Caki2 (cell line): ENCODE results near the gene MYBPC3. TPM values are rescaled to one million over a fixed set of nuclear protein-coding genes. Genes with fewer than 3 reads are reported as not detected.
"Not testable (repeated sequence)": the region's sequence is repeated elsewhere in the genome, so short reads cannot be mapped to it uniquely, and the experiment has no call there.

Source experiments
- DNase-seq: peaks from one replicate; pipeline ENCODE4 v3.0.0-alpha.2; 2015; ENCODE audit warnings: low read depth
- in situ Hi-C: cut with HindIII; loops from 2 replicates; pipeline ENCODE4 v1.10.0; 2016; ENCODE audit warnings: low sequenced_read_pairs, low pct_unique_long_range_greater_than_20kb, mixed read lengths
- total RNA-seq: library from RNA; depleted of rRNA; stranded (reverse); fragments of >200 nt; shearing (Covaris generic); gene quantifications from 2 replicates; pipeline ENCODE4 v1.2.3, GENCODE V29; 2014; ENCODE audit warnings: low replicate concordance

The MYBPC3 gene
- total RNA-seq, 1 experiment from 2014 or later = not detected

DNA sequence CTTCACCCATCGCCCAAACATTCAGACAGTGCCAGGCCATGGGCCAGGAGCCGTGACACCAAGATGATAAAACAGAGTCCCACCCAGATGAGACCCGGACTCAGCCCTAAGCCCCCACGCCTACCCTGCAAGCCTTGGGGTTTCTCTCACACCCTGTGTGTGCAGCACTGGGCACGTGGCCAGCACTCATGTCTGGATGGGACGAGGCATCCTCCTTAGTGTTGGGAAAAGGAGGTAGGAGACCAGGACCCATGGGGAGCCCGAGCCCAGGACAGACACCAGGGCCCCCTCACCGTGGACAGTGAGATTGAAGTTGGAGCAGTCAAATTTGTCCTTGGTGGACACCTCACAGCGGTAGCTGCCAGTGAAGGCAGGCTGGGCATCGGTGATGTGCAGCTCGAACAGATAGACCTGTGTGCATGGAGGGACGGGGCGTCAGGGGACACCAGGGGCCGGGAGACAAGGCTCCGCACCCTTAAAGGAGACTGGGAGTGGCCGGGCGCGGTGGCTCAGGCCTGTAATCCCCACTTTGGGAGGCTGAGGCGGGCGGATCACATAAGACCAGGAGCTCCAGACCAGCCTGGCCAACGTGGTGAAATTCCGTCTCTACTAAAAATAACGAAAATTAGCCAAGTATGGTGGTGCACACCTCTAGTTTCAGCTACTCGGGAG, 4.2 kb downstream of the MYBPC3 start:
- no peak for DNase-seq
- in situ Hi-C loops = no loop called here

DNA sequence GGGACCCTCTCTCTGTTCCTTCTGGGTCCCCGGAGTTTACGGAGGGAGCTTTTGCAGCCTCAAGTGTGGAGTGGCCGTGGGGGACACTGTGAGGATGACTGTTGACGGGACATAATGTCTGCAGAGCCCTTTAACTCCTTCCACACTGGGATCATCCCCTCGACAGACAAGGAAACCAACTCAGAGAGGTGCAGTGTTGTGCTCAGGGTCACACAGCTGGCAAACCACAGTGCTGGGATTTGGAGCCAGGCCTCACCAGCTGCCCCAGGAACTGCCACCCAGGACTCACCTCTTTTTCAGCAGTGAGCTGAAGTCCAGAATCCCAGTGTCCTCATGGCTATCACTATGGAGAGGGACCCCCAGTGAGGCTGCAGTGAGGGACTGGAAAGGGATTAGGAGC, 5.4 kb downstream of the MYBPC3 start:
- in situ Hi-C loops = no loop called here
- DNase-seq = no peak

DNA sequence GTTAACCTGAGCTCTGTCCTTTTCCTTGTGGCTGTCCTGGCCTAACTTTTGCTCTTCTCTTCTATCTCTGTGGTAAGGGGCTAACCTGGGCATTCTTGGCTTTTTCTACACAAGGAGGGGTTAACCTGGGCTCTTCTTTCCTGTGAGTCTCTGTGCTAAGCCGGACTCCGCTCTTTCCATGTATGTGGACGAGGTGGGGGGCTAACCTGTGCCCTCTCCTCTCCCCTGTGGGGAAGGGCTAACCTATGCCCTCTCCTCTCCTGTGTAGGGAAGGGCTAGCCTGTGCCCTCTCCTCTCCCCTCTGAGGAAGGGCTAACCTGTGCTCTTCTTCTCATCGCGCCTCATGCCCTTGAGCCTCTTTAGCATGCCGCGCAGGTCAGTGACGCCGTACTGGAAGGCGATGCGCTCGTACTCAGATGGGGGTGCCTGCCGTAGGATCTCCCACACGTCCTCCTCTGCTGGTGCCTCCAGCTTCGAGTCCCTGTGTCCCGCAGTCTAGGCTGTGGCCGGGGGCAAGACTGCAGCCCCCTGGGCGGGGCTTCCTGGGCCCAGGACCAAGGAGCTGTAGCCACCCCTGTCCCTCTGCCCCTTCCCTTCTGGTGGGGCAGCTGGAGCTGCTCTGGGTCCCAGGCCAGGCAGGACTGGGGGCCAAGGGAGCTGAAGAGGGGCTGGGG, 6.5 kb downstream of the MYBPC3 start:
- DNase-seq = no peak
- in situ Hi-C loops = no loop called here

DNA sequence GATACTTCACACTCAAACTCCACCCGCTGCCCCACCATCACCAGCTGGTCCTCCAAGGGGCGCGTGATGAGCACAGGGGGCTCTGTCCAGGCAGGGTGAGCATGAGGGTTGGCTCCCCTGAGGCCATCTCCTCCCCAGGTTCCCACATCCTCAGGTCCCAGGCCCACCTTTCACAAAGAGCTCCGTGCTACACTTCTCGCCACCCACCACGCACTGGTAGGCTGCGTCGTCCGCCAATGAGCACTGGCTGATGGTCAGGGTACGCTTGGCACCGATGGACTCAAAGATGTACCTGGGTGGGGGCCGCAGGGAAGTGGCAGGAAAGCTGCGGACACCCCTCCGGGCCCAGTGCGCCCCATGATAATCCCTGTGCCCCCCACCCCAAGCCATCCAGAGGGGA, 9.6 kb downstream of the MYBPC3 start:
- no peak for DNase-seq
- in situ Hi-C loops = no loop called here

DNA sequence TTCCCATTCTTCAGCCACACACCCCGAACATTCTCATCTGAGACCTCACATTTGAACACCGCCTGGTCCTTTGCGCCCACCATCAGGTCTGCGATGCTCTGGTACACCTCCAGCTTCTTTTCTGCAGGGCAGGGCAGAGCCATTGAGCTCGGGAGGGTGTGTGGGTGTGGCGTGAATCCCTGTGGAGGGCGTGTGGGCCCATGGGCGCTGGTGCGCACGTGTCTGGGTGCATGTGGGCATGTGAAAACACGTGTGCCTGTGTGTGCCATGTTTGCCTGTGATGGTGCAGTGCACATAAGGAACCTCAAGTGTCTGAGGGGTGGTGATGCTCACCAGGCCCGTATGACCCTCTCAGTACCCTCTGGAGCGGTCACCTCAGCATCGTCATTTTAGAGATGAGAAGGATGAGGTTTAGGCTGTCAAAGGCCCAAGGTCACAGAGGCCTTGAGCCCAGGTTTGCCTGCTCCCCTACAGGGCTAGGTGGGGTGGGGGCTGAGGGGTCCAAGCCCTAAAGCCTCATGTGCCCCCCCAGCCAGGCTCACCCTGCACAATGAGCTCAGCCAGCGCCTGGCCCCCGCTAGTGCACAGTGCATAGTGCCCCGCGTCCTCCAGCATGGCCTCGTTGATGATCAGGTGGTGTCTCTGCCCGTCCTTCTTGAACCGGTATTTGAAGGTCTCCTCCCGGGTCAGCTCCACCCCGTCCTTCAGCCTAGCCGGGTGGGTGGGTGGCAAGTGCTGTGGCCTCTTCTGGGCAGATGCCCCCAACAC, 10.3 kb downstream of the MYBPC3 start:
- in situ Hi-C loops = no loop called here
- no peak for DNase-seq

DNA sequence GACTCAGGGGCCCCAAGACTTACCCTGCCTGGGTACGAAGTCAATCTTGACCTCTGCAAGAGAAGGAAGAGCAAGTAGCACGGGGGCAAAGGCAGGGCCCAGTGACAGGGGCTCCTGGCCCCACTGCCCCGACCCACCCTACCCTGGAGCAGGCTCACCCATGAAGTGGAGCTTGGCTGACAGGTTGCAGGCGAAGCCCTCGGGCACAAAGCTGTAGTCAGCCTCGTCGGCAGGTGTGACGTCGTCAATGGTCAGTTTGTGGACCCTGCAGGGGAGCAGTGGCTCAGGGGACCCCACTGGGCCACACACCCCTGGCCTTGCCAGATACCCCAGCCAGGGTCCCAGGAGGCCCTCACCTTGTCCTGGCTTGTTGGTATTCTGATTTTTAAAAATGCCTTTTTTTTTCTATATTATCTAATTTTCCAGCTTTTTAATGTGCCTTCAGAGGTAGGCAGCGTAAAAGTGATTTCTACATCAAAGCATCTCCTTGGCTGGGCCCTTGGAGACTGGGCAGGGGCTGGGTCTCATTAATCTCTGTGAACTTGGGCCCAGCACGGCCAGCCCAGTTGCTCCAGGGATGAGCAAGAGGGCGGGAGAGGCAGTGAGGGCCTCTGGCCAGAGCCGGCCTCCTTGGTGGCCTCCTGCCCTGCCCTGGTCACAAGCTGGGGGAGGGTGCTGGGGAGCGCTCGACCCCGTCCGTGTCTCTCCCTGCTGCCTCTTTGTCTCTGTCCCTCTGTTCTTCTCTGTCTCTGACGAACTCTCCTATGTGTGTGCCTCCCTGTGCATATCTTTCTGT, 11.3 kb downstream of the MYBPC3 start:
- DNase-seq = no peak
- in situ Hi-C loops = no loop called here

DNA sequence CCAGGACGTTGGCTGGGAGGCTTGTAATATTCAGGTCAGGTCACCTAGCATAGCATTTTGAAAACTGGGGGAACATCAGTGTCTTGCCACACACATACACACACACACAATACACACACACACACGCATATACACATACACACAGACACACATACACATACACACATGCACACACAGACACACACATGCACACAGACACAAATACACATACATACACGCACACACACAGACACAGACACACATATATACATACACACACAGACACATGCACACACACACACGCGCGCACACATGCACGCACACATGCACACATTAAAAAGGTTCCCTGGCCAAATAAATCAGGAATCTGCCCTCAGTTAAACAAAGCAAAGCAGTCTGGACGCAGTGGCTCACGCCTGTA, 12.5 kb downstream of the MYBPC3 start:
- in situ Hi-C loops = no loop called here
- DNase-seq = no peak

DNA sequence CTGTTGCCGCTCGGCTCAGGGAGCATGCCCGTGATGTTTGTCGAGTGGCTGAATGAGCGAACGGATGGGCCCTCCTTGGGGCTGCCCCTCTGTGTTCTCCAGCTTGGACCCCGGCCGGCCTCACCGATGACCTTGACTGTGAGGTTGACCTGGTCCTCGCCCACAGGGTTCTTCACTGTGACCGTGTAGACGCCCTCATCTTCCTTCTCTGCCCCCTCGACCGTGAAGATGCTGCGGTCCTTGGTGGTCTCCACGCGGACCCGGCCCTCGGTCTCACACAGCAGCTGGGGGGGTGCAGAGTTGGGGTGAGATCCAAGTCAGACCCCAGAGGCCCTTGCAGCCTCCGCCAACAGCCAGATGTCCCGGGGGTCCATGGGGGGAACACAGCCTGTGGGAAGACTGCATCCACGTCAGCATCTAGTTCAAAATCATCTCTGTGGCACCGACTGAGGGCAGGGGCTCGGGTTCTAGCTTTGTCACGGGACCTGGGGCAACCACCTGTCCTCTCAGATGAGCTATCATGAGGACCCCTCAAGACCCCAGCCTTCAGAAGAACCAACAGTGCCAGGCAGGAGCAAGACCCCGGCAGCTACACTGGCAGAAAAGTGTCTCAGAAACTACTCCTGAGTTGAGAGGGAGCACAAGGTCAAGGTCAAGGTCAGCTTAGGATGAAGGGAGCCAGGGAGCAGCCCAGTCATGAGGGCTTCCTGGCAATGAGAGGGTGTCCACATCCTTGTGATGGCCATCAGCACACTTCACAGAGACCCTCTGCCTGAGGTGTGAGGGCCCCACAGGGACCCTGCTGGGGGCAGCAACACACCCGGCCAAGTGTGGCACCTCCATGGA, 13.9 kb downstream of the MYBPC3 start:
- no peak for DNase-seq
- in situ Hi-C loops = no loop called here

DNA sequence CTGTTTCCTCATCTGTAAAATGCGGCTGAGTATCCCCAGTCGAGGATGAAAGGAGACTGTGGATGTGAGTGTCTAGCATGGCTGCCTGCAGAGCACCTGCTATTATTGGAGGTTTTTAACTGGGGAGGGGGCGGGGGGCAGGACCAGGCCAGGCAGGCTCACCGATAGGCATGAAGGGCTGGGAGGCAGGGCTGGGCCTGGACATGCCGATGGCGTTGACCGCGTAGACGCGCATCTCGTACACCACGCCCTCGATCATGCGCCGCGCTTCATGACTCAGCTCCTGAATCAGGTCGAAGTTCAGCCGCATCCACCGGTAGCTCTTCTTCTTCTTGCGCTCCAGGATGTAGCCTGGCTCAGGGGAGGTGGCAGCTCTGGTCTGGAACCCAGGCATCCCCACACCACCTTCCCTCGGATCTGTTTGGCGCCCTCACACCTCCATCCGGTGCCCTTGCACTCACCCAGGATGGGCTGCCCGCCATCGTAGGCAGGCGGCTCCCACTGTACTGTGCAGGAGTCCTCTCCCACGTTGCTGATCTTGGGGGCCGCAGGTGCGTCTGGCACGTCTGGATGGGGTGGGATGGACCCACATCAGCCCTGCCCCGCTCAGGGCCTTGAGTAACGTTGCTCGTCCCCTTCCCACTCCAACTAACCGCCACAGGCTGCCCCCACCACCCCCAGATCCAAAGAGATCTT, 15.1 kb downstream of the MYBPC3 start:
- DNase-seq = no peak
- in situ Hi-C loops = no loop called here

DNA sequence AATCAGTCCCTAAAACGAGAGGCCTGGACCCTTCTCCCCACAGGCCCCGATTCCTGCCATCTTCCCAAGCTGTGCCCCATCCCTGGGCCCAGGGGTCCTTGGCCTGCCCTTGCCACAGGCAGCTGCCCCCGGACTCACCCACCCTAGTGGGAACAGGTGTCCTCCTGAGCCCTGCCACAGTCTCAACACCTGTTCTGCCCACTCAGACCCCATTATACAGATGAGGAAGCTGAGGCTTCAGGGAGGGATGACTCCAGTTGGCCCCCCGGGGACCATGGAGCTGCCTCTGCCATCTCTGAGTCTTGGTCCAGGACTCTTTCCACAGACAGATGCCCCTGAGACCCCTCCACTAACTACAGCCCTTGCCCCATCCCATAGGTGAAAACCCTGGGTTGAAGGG, 15.9 kb downstream of the MYBPC3 start:
- in situ Hi-C loops = no loop called here
- no peak for DNase-seq

DNA sequence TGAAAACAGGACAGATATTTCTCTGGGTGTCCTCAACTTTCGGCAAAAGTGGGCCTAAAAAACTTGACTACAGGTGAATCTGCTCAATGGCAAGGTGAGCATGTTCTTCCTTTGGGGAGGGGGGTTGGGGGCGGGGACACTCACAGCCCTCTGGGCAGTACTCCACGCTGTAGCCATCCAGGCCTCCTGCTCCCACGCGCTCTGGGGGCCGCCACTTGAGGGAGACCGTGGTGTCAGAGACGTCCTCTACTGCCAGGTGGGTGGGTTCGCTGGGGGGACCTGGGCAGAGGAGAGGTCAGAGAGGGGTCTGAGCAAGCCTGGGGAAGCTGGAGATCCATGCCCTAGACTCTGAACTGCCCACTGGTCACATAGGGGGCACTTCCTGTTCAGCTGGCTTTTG, 16.8 kb downstream of the MYBPC3 start:
- in situ Hi-C loops = no loop called here
- DNase-seq = no peak

DNA sequence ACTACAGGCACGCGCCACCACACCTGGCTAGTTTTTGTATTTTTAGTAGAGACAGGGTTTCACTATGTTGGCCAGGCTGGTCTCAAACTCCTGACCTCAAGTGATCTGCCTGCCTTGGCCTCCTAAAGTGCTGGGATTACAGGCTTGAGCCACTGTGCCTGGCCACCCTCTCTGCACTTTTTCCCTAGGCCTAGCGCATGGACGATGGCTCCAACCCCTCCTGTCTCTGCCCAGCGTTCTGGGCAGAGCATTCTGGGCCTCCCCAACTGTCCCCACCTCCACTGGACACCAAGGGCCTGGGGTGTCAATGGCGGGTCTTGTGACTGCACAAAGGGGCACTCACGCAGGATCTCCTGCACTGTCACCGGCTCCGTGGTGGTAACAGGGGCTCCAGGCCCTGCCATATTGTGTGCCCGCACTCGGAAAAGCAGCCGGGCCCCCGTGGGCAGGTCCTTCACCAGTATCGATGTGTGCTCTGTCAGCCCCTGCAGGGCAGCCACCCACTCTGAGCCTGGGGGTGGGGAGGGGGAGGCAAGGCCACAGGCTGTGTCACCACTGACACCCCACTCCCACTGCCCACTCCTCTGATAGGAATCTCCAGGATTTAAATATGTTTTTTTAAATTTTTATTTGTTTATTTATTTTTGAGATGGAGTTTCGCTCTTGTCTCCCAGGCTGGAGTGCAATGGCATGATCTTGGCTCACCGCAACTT, 17.6 kb downstream of the MYBPC3 start:
- in situ Hi-C loops, DNase-seq: not testable (repeated sequence)

DNA sequence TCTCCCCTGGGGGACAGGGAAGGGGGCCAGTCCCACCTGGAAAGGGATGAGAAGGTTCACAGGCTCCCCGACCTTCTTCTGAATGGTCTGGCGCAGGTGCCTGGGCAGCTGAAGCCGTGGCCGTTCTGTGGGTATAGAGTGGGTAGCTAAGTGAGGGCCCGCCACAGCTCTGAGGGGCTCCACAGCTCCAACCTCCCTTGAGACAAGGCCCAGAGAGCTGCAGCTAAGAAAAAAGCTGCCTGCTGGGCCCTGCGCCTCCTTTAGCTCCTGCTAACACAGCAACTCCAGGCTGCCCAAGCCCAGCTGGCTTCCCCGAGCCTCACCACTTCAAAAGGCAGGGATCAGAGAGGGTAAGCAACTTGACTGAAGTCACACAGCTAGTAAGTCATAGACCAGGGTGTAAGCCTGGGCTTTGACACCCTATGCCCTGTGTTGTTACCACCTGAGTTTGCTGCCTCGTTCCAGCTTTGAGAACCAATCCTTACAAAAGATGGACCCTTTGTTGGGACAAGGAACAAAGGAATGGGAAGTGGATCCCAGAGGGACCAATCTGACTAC, 18.5 kb downstream of the MYBPC3 start:
- in situ Hi-C loops = no loop called here
- DNase-seq = no peak

DNA sequence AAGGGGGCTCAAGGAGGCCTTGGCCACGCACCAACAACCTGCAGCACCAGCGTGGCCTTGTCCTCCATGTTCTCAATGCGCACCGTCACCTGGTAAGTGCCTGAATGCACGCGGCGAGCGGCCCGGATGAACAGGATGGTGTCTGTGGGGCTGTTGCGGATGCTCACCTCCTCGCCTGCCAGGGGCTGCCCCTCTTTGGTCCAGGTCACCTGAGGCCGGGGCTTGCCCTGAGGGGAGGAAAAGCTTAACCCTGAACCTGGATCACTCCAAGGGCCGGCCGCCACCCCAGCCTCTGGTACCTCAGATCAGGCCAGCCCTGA, 19.0 kb downstream of the MYBPC3 start:
- DNase-seq = no peak
- in situ Hi-C loops = no loop called here

DNA sequence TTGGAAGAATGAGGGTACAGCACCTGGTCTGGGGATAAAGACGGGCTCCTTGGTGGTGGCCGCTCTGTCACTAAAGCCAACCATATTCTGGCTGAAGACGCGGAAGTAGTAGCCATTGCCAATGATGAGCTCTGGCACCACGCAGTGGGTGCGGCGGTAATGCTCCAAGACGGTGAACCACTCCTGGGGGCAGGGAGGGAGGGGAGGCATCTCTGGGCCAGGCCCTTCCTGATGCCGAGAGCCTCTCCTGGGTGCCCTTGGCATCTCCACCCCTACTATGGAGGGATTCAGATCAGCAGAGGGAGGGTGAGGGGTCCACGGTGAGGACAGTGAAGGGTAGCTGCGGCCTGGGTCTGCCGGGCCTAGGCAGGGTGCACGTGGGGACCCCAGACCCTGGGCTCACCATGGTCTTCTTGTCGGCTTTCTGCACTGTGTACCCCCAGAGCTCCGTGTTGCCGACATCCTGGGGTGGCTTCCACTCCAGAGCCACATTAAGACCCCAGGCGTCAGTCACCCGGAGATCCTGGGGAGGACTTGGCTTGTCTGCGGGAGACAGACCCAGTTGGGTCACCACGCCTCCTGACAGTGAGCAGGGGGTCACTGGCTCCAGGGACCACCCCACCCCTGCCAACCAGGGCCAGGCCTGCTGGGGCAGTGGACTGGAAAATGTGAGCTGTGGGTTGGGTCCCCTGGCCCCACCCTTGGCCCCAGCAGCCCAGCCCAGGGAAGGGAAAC, 19.5 kb downstream of the MYBPC3 start:
- in situ Hi-C loops = no loop called here
- no peak for DNase-seq

DNA sequence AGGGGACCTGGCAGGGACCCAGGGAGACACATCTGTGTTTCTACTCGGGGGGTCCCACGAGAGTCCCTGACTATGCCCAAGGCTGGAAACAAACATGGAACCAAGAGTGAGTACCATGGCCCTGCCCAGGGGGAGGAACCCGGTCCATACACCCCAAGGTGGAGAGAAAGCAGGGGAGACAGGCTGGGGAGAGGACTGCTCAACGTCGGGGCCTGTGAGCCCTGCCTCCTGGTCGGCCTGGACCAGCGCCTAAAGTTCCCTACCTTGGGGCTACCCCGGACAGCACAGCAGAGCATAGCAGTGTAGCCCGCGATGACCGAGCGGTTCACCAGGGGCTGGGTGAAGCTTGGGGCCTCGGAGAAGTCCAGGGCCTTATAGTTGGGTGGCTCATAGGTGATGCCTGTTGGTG, 20.2 kb downstream of the MYBPC3 start:
- no peak for DNase-seq
- in situ Hi-C loops = no loop called here
